ENCODE measurements around the gene NUDT21.

- TF ChIP-seq, protein P1, sequence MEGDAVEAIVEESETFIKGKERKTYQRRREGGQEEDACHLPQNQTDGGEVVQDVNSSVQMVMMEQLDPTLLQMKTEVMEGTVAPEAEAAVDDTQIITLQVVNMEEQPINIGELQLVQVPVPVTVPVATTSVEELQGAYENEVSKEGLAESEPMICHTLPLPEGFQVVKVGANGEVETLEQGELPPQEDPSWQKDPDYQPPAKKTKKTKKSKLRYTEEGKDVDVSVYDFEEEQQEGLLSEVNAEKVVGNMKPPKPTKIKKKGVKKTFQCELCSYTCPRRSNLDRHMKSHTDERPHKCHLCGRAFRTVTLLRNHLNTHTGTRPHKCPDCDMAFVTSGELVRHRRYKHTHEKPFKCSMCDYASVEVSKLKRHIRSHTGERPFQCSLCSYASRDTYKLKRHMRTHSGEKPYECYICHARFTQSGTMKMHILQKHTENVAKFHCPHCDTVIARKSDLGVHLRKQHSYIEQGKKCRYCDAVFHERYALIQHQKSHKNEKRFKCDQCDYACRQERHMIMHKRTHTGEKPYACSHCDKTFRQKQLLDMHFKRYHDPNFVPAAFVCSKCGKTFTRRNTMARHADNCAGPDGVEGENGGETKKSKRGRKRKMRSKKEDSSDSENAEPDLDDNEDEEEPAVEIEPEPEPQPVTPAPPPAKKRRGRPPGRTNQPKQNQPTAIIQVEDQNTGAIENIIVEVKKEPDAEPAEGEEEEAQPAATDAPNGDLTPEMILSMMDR (IDR thresholded peaks at IDR 0.05): no peak
- TF ChIP-seq POLR2AphosphoS5 (IDR thresholded peaks at IDR 0.05) (no peak), POLR2A (IDR thresholded peaks at IDR 0.05) (no peak), EP300 (IDR thresholded peaks at IDR 0.05) (no peak)
Observed at GRCh38 chr16:56417138-56417537, 34.0 kb downstream of the NUDT21 start.
